Natural killer cell (primary cell): Measurements from ENCODE around the gene CHI3L1. TPM values are rescaled to one million over a fixed set of nuclear protein-coding genes. Genes with fewer than 3 reads are reported as not detected.

Experiments used
- ATAC-seq, 3 donors: fragments of 150-1000 bp in 2 of 3; fragments of 200-7000 bp in 1 of 3; cut with Tn5 transposase; 1 replicate in 1 of 3; 2 replicates in 2 of 3; pipeline ENCODE4 v1.10.0; 2021; ENCODE audit warnings: mild to moderate bottlenecking in 2 of 3, moderate library complexity in 2 of 3
- DNase-seq, 2 donors: peaks; one replicate each; pipeline versions ENCODE4 v3.0.0 to v3.0.0-alpha.2; 2013 to 2021; ENCODE audit warnings: mixed read lengths in 1 of 2
- H3K27ac ChIP-seq: one replicate; pipeline ENCODE4 v1.5.1; 2013; ENCODE audit warnings: mild to moderate bottlenecking, low read length
- H3K27me3 ChIP-seq: one replicate; pipeline ENCODE4 v1.6.1; 2013; ENCODE audit warnings: low read length; ENCODE audit not compliant: control insufficient read depth, insufficient read depth
- H3K36me3 ChIP-seq: one replicate; pipeline ENCODE4 v1.6.1; 2013; ENCODE audit warnings: low read length; ENCODE audit not compliant: control insufficient read depth, insufficient read depth
- H3K4me1 ChIP-seq: one replicate; pipeline ENCODE4 v1.6.1; 2013; ENCODE audit warnings: low read length; ENCODE audit not compliant: control insufficient read depth, insufficient read depth
- H3K4me3 ChIP-seq: one replicate; pipeline ENCODE4 v1.5.1; 2013; ENCODE audit warnings: low read length
- H3K9me3 ChIP-seq: one replicate; pipeline ENCODE4 v1.6.1; 2013; ENCODE audit warnings: low read length; ENCODE audit not compliant: control insufficient read depth, insufficient read depth
- H3K27ac Mint-ChIP-seq, 2 donors: one replicate each; pipeline ENCODE4 v1.8.0; 2022; ENCODE audit warnings: mild to moderate bottlenecking in 2 of 2, mixed read lengths in 2 of 2, moderate library complexity in 1 of 2
- H3K27me3 Mint-ChIP-seq, 2 donors: one replicate each; pipeline ENCODE4 v1.8.0; 2022; ENCODE audit warnings: low read depth in 2 of 2, mixed read lengths in 2 of 2
- H3K36me3 Mint-ChIP-seq: one replicate; pipeline ENCODE4 v1.8.0; 2022; ENCODE audit warnings: mixed read lengths
- H3K4me1 Mint-ChIP-seq, 2 donors: one replicate each; pipeline ENCODE4 v1.8.0; 2022; ENCODE audit warnings: mixed read lengths in 2 of 2
- H3K4me3 Mint-ChIP-seq: one replicate; pipeline ENCODE4 v1.8.0; 2022; ENCODE audit warnings: mild to moderate bottlenecking, moderate library complexity, mixed read lengths
- H3K9me3 Mint-ChIP-seq, 2 donors: one replicate each; pipeline ENCODE4 v1.8.0; 2022; ENCODE audit warnings: mixed read lengths in 2 of 2
- CTCF ChIP-seq: fragments of 200-600 bp; IDR thresholded peaks from one replicate; pipeline ENCODE4 v1.8.0; 2022; ENCODE audit warnings: antibody characterized with exemption
- WGBS: methylation state at CpG from one replicate; pipeline ENCODE4 v1.1.7; 2013; ENCODE audit warnings: missing lambda C conversion rate; ENCODE audit not compliant: insufficient coverage; 5-methylcytosine and 5-hydroxymethylcytosine counted together
- intact Hi-C: fragments of 100-400 bp; cut with micrococcal nuclease; formaldehyde crosslinking; loops from one replicate; pipeline ENCODE4 v1.14.2; 2022
- total RNA-seq, 4 donors: library from RNA; stranded (reverse); fragments of 120-200 nt in 1 of 4; gene quantifications; one replicate each; pipeline versions ENCODE4 v1.2.3 to v1.2.4, GENCODE V29; 2013 to 2022

CHI3L1 gene
- total RNA-seq, 3 donors from 2014 or later (not counting 1 experiment from before 2014, with no cell fraction given) = 1.0 TPM; not detected in 2

GRCh38 chr1:203185061-203185461, 1.4 kb downstream of the CHI3L1 start:
- Histone ChIP-seq H3K27ac (no peak overlapping the region), H3K9me3 (no peaks in the 10 kb centered on the region), H3K27me3 (no peaks in the 10 kb centered on the region), H3K4me1 (no peaks in the 10 kb centered on the region), H3K4me3 (no peak overlapping the region), H3K36me3 (no peaks in the 10 kb centered on the region)
- no peak for TF ChIP-seq CTCF
- Mint-ChIP-seq H3K27me3 (peaks cover 7 to 10% of the 10 kb centered on the region in 2 donors), H3K27ac (no peak overlapping the region), H3K36me3 (no peaks in the 10 kb centered on the region), H3K4me3 (no peak overlapping the region), H3K4me1 (peaks cover 0 to 3% of the 10 kb centered on the region in 2 donors), H3K9me3 (no peaks in the 10 kb centered on the region)
- ATAC-seq = no peak
- 94% methylated on average over 10 of the region's 10 CpGs for WGBS
- DNase-seq = no peak
- intact Hi-C loops = no loop called here

- H3K9me3 Mint-ChIP-seq = no peaks in the 10 kb centered on the region
- H3K27me3 ChIP-seq = no peaks in the 10 kb centered on the region
- no peak overlapping the region for H3K4me3 ChIP-seq
- DNase-seq = no peak
- H3K4me1 ChIP-seq = no peaks in the 10 kb centered on the region
- H3K4me1 Mint-ChIP-seq = peaks cover 0 to 3% of the 10 kb centered on the region in 2 donors
- H3K27ac ChIP-seq = no peak overlapping the region
- no peak for ATAC-seq
- no peak overlapping the region for H3K27ac Mint-ChIP-seq
- H3K27me3 Mint-ChIP-seq = peaks cover 3 to 7% of the 10 kb centered on the region in 2 donors
- H3K36me3 ChIP-seq = no peaks in the 10 kb centered on the region
- no peaks in the 10 kb centered on the region for H3K36me3 Mint-ChIP-seq
- no peak overlapping the region for H3K4me3 Mint-ChIP-seq
- WGBS = 88% methylated on average over 4 of the region's 4 CpGs
- intact Hi-C loops = no loop called here
- TF ChIP-seq CTCF = no peak
- H3K9me3 ChIP-seq = no peaks in the 10 kb centered on the region
Observed at GRCh38 chr1:203184467-203184866, 2.0 kb downstream of the CHI3L1 start.

- Mint-ChIP-seq H3K27me3 (peaks cover 0 to 6% of the 10 kb centered on the region in 2 donors), H3K4me3 (no peak overlapping the region), H3K4me1 (peaks cover 0 to 3% of the 10 kb centered on the region in 2 donors), H3K9me3 (no peaks in the 10 kb centered on the region), H3K36me3 (no peaks in the 10 kb centered on the region), H3K27ac (no peak overlapping the region)
- H3K27ac ChIP-seq = no peak overlapping the region
- no peaks in the 10 kb centered on the region for H3K9me3 ChIP-seq
- no peak for DNase-seq
- H3K36me3 ChIP-seq = no peaks in the 10 kb centered on the region
- WGBS = 78% methylated on average over 2 of the region's 2 CpGs
- H3K4me1 ChIP-seq = no peaks in the 10 kb centered on the region
- H3K4me3 ChIP-seq = no peak overlapping the region
- intact Hi-C loops = no loop called here
- H3K27me3 ChIP-seq = no peaks in the 10 kb centered on the region
- ATAC-seq = no peak
- no peak for TF ChIP-seq CTCF
Observed at GRCh38 chr1:203183828-203184227, 2.7 kb downstream of the CHI3L1 start.

GRCh38 chr1:203182387-203182953, 4.0 kb downstream of the CHI3L1 start:
- Histone ChIP-seq H3K36me3 (no peaks in the 10 kb centered on the region), H3K27me3 (no peaks in the 10 kb centered on the region), H3K4me1 (no peaks in the 10 kb centered on the region), H3K9me3 (no peaks in the 10 kb centered on the region), H3K4me3 (no peak overlapping the region), H3K27ac (no peak overlapping the region)
- Mint-ChIP-seq H3K9me3 (no peaks in the 10 kb centered on the region), H3K4me1 (peaks cover 0 to 3% of the 10 kb centered on the region in 2 donors), H3K27ac (no peak overlapping the region), H3K4me3 (no peak overlapping the region), H3K36me3 (no peaks in the 10 kb centered on the region), H3K27me3 (no peaks in the 10 kb centered on the region)
- DNase-seq (no peak), ATAC-seq (no peak)
- WGBS = 80% methylated on average over 7 of the region's 7 CpGs
- TF ChIP-seq CTCF = no peak
- intact Hi-C loops = no loop called here
